HepG2 (cell line): ENCODE measurements around the gene SAMD4A. TPM values are rescaled to one million over a fixed set of nuclear protein-coding genes. Genes with fewer than 3 reads are reported as not detected.
A peak's percentile ranks its signal among the peaks of the same experiment; 100 is the strongest.

Experiments
- FOXC1 ChIP-seq: sonication (generic); formaldehyde crosslinking; IDR thresholded peaks from 2 replicates; pipeline ENCODE4 v1.8.0; 2022; ENCODE audit warnings: mild to moderate bottlenecking, missing genetic modification reagents, borderline replicate concordance
- GATA4 ChIP-seq: sonication (generic); IDR thresholded peaks from 2 replicates; pipeline ENCODE4 v1.6.1; 2016; ENCODE audit warnings: antibody characterized with exemption, low read depth, borderline replicate concordance
- HOMEZ ChIP-seq: IDR thresholded peaks from 2 replicates; pipeline ENCODE4 v1.6.1; 2016; ENCODE audit warnings: low read depth
- HOXD1 ChIP-seq: sonication (generic); formaldehyde crosslinking; IDR thresholded peaks from 2 replicates; pipeline ENCODE4 v1.5.0; 2020; ENCODE audit warnings: missing genetic modification reagents
- KAT7 ChIP-seq: IDR thresholded peaks from 2 replicates; pipeline ENCODE4 v1.6.1; 2018; ENCODE audit warnings: borderline replicate concordance, missing compliant biosample characterization
- MED1 ChIP-seq: sonication (generic); formaldehyde crosslinking; IDR thresholded peaks from 2 replicates; pipeline ENCODE4 v1.4.0; 2020; ENCODE audit warnings: missing genetic modification reagents
- MZF1 ChIP-seq: sonication (generic); formaldehyde crosslinking; IDR thresholded peaks from 2 replicates; pipeline ENCODE4 v1.8.1; 2023; ENCODE audit warnings: mild to moderate bottlenecking, missing genetic modification reagents, borderline replicate concordance
- NR1H2 ChIP-seq: sonication (generic); formaldehyde crosslinking; IDR thresholded peaks from 2 replicates; pipeline ENCODE4 v1.8.1; 2022; ENCODE audit warnings: low read depth, missing genetic modification reagents, borderline replicate concordance
- NR2F1 ChIP-seq, 2 experiments: fragments of 450-650 bp in 1 of 2; formaldehyde crosslinking in 1 of 2; IDR thresholded peaks; 2 replicates each; pipeline versions ENCODE4 v1.5.0 to v1.6.1; 2016 to 2020; ENCODE audit warnings: mild to moderate bottlenecking in 1 of 2, missing compliant biosample characterization in 1 of 2, missing genetic modification reagents in 1 of 2, moderate library complexity in 1 of 2
- SIX1 ChIP-seq: sonication (generic); formaldehyde crosslinking; IDR thresholded peaks from 2 replicates; pipeline ENCODE4 v1.4.0; 2020; ENCODE audit warnings: missing genetic modification reagents, borderline replicate concordance
- TFDP2 ChIP-seq: sonication (generic); formaldehyde crosslinking; IDR thresholded peaks from 2 replicates; pipeline ENCODE4 v1.4.0; 2020; ENCODE audit warnings: missing genetic modification reagents
- U2AF1 ChIP-seq: fragments of 200-400 bp; formaldehyde crosslinking; optimal IDR thresholded peaks from 2 replicates; pipeline ENCODE3; 2017; ENCODE audit warnings: mild to moderate bottlenecking, low read depth, low read length
- ZFYVE20 ChIP-seq: sonication (generic); formaldehyde crosslinking; IDR thresholded peaks from 2 replicates; pipeline ENCODE4 v1.8.0; 2023; ENCODE audit warnings: low read depth, mild to moderate bottlenecking, moderate library complexity, missing genetic modification reagents, borderline replicate concordance
- ZNF263 ChIP-seq: sonication (generic); formaldehyde crosslinking; IDR thresholded peaks from 2 replicates; pipeline ENCODE4 v1.4.0; 2020; ENCODE audit warnings: missing genetic modification reagents
- ZNF44 ChIP-seq: sonication (generic); formaldehyde crosslinking; IDR thresholded peaks from 2 replicates; pipeline ENCODE4 v1.5.1; 2020; ENCODE audit warnings: mild to moderate bottlenecking, missing genetic modification reagents
- ZNF556 ChIP-seq: sonication (generic); formaldehyde crosslinking; IDR thresholded peaks from 2 replicates; pipeline ENCODE4 v1.4.0; 2020; ENCODE audit warnings: mild to moderate bottlenecking, missing genetic modification reagents, borderline replicate concordance
- ZNF883 ChIP-seq: sonication (generic); formaldehyde crosslinking; IDR thresholded peaks from 2 replicates; pipeline ENCODE4 v1.5.1; 2020; ENCODE audit warnings: mild to moderate bottlenecking, missing genetic modification reagents; ENCODE audit errors: not compliant biosample characterization
- ZSCAN21 ChIP-seq: sonication (generic); formaldehyde crosslinking; IDR thresholded peaks from 2 replicates; pipeline ENCODE4 v1.8.0; 2022; ENCODE audit warnings: mild to moderate bottlenecking, missing genetic modification reagents, moderate library complexity, borderline replicate concordance
- polyA plus RNA-seq, 8 experiments: library from polyadenylated mRNA; depleted of rRNA in 3 of 8; stranded (reverse) in 7 of 8; unstranded in 1 of 8; fragments of >200 nt; fragmentation: Illumina TruSeq in 4 of 8; extraction: Trizol in 4 of 8; gene quantifications; 2 replicates each; pipeline versions ENCODE4 v1.2.1 to v1.2.3, GENCODE V29; 2011 to 2016; ENCODE audit warnings: low read depth in 4 of 8, missing spikeins in 1 of 8, mixed read lengths in 1 of 8; ENCODE audit not compliant: insufficient read depth in 1 of 8
- total RNA-seq, 5 experiments: library from RNA; depleted of rRNA; stranded (reverse); fragments of >200 nt; fragmentation: Illumina TruSeq; extraction: Trizol; gene quantifications; 2 replicates each; pipeline ENCODE4 v1.2.3, GENCODE V29; 2016; ENCODE audit warnings: low read depth in 1 of 5
- TF ChIP-seq, protein P1 (sequence below): sonication (generic); formaldehyde crosslinking; IDR thresholded peaks from 2 replicates; pipeline ENCODE4 v1.4.0; 2020; ENCODE audit warnings: missing genetic modification reagents
- TF ChIP-seq, protein P2 (sequence below): sonication (generic); formaldehyde crosslinking; IDR thresholded peaks from 2 replicates; pipeline ENCODE4 v1.4.0; 2020; ENCODE audit warnings: missing genetic modification reagents
- TF ChIP-seq, protein P3 (sequence below): sonication (generic); formaldehyde crosslinking; IDR thresholded peaks from 2 replicates; pipeline ENCODE4 v1.5.1; 2020; ENCODE audit warnings: mild to moderate bottlenecking, missing genetic modification reagents

Gene SAMD4A
- total and polyA plus RNA-seq, 2 of the 13 experiments (the other 11 are each of a cell fraction or from before 2014, with no cell fraction given), result 11.8 to 13.0 TPM

DNA sequence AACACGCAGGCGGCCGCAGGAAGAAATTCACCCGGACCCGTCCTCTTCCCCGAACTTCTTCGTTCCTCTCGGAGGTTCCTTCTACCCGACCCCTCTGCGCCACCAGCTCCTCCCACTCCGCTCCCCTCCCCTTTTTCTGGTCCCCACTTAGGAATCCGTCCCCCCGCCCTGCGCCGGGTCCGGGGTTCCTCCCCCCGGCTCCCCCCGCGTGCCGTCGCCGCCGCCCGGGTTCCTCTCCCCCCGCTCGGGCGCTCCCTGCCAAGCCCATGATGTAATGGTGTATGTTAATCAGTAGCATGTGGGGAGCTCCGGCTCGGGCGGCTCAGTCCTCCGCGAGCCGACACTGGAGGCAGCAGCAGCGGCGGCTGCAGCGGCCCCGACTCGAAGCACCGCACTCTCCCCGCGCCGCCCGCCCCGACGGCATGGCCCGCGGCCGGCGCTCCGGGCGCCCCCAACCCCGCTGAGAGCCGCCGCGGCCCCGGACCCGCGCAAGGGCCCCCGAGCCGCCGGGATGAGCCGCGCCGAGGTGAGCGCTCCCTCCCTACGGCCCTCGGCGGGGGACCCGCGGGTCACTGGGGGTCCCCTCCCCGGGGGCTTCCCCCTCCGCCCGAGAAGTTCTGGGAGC, 1.0 kb upstream of the SAMD4A start (continued):
- TF ChIP-seq, protein P1, sequence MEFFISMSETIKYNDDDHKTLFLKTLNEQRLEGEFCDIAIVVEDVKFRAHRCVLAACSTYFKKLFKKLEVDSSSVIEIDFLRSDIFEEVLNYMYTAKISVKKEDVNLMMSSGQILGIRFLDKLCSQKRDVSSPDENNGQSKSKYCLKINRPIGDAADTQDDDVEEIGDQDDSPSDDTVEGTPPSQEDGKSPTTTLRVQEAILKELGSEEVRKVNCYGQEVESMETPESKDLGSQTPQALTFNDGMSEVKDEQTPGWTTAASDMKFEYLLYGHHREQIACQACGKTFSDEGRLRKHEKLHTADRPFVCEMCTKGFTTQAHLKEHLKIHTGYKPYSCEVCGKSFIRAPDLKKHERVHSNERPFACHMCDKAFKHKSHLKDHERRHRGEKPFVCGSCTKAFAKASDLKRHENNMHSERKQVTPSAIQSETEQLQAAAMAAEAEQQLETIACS (CRISPR knock-in tag), result no peak
- TF ChIP-seq, protein P2, sequence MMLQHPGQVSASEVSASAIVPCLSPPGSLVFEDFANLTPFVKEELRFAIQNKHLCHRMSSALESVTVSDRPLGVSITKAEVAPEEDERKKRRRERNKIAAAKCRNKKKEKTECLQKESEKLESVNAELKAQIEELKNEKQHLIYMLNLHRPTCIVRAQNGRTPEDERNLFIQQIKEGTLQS (CRISPR knock-in tag), result peak; percentile 33; the same call in 1 of the 2 replicates
- TF ChIP-seq FOXC1 (CRISPR knock-in tag) (no peak), ZNF556 (CRISPR knock-in tag) (peak; percentile 48; the same call in 1 of the 2 replicates), ZNF44 (CRISPR knock-in tag) (no peak), ZNF883 (CRISPR knock-in tag) (no peak), ZNF263 (CRISPR knock-in tag) (no peak; the same call in 1 of the 2 replicates), ZSCAN21 (no peak), MZF1 (CRISPR knock-in tag) (no peak), GATA4 (no peak), MED1 (peak; percentile 76), U2AF1 (no peak), ZFYVE20 (no peak), SIX1 (no peak), NR2F1 (CRISPR knock-in tag; IDR thresholded peaks at IDR 0.05) (no peak; a peak in 1 of 4 replicates), TFDP2 (CRISPR knock-in tag) (peak; percentile 23; the same call in 1 of the 2 replicates), NR1H2 (CRISPR knock-in tag) (no peak), HOMEZ (CRISPR knock-in tag) (0 out of 2 replicates have a peak, but pooled peaks have one; percentile 56), KAT7 (CRISPR knock-in tag) (no peak; the same call in 1 of the 2 replicates), HOXD1 (no peak)
- TF ChIP-seq, protein P3, sequence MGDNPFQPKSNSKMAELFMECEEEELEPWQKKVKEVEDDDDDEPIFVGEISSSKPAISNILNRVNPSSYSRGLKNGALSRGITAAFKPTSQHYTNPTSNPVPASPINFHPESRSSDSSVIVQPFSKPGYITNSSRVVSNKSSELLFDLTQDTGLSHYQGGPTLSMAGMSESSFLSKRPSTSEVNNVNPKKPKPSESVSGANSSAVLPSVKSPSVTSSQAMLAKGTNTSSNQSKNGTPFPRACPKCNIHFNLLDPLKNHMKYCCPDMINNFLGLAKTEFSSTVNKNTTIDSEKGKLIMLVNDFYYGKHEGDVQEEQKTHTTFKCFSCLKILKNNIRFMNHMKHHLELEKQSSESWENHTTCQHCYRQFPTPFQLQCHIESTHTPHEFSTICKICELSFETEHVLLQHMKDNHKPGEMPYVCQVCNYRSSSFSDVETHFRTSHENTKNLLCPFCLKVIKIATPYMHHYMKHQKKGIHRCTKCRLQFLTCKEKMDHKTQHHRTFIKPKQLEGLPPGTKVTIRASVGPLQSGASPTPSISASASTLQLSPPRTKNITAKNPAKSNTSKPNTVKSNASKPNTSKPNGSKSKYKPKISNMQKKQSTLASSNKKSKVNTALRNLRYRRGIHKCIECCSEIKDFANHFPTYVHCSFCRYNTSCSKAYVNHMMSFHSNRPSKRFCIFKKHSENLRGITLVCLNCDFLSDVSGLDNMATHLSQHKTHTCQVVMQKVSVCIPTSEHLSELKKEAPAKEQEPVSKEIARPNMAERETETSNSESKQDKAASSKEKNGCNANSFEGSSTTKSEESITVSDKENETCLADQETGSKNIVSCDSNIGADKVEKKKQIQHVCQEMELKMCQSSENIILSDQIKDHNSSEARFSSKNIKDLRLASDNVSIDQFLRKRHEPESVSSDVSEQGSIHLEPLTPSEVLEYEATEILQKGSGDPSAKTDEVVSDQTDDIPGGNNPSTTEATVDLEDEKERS (CRISPR knock-in tag), result no peak
